ENCODE measurements around the gene PDZD8. TPM values are rescaled to one million over a fixed set of nuclear protein-coding genes. Genes with fewer than 3 reads are reported as not detected.

The PDZD8 gene
- polyA plus RNA-seq, result 34.7 TPM
- long read RNA-seq, donor 1, full-length matches to known transcripts, result 7 of 14 reads
- long read RNA-seq, donor 1, partial matches to known transcripts, result 7 of 14 reads
- long read RNA-seq, donor 1, other reads (novel, unspliced or antisense), result 0 of 14 reads
- long read RNA-seq, donor 2, full-length matches to known transcripts, result 10 of 23 reads
- long read RNA-seq, donor 2, partial matches to known transcripts, result 13 of 23 reads
- long read RNA-seq, donor 2, other reads (novel, unspliced or antisense), result 0 of 23 reads
- long read RNA-seq, donor 3, result 0 reads
- long read RNA-seq, donor 4, result 0 reads
- long read RNA-seq, donor 5, full-length matches to known transcripts, result 5 of 10 reads
- long read RNA-seq, donor 5, partial matches to known transcripts, result 5 of 10 reads
- long read RNA-seq, donor 5, other reads (novel, unspliced or antisense), result 0 of 10 reads
- long read RNA-seq, donor 6, full-length matches to known transcripts, result 13 of 29 reads
- long read RNA-seq, donor 6, partial matches to known transcripts, result 16 of 29 reads
- long read RNA-seq, donor 6, other reads (novel, unspliced or antisense), result 0 of 29 reads
- long read RNA-seq, donor 7, full-length matches to known transcripts, result 8 of 8 reads
- long read RNA-seq, donor 7, partial matches to known transcripts, result 0 of 8 reads
- long read RNA-seq, donor 7, other reads (novel, unspliced or antisense), result 0 of 8 reads
- long read RNA-seq, donor 8, full-length matches to known transcripts, result 11 of 29 reads
- long read RNA-seq, donor 8, partial matches to known transcripts, result 18 of 29 reads
- long read RNA-seq, donor 8, other reads (novel, unspliced or antisense), result 0 of 29 reads
- long read RNA-seq, donor 9, full-length matches to known transcripts, result 3 of 3 reads
- long read RNA-seq, donor 9, partial matches to known transcripts, result 0 of 3 reads
- long read RNA-seq, donor 9, other reads (novel, unspliced or antisense), result 0 of 3 reads
- long read RNA-seq, donor 10, full-length matches to known transcripts, result 7 of 7 reads
- long read RNA-seq, donor 10, partial matches to known transcripts, result 0 of 7 reads
- long read RNA-seq, donor 10, other reads (novel, unspliced or antisense), result 0 of 7 reads
- long read RNA-seq, donor 11, full-length matches to known transcripts, result 7 of 7 reads
- long read RNA-seq, donor 11, partial matches to known transcripts, result 0 of 7 reads
- long read RNA-seq, donor 11, other reads (novel, unspliced or antisense), result 0 of 7 reads

DNA sequence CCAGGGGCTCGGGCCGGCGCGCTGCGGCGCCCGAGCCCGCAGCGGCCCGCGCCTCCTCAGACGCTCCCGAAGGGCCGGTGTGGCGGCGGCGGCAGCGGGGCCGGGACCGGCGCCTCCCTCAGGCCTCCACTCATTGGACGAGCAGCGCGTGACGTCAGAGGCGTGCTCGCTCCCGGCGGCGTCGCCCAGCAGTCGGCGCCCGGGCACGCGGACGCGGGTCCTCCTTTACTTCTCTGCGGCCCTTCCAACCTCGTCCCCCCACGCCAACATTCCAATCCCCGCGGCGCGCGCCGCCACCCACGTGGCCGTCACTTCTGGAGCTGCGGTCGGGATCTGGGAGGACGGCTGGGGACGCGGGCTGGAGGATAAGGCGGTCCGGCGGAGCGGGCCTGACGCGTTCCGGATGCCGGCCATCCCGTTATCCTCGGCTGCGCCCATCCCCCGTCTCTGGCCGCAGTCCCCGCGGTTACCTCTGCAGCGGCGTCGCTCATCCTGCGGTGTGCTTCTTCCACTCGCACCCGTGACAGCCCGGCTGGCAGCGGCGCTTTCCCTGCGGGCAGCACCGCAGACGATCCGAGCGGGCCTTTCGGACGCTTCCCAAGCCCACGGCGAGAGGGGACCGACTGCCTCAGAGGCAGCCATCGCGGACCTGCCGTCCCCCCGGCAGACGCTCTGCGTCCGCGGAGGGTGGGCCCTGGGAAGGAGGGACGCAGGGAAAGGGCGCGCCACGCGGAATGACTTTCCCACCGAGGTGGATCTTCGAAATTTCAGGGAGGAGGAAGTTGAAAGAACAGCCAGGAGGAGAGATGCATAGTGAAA, at the start of gene PDZD8:
Gene PDZD8, minus strand, starts transcription at position 81 of the 819 bp plus-strand sequence. CDS start 213 bp downstream, outside the sequence.
- Histone ChIP-seq H3K27ac (ENCODE audit: low read length) (peak within 1 kb of the TSS; percentile 90), H3K27me3 (ENCODE audit: control insufficient read depth, insufficient read depth, low read length) (peaks cover 3% of the 10 kb centered on the region), H3K36me3 (ENCODE audit: control insufficient read depth, insufficient read depth, low read length) (no peaks in the 10 kb centered on the region), H3K4me1 (ENCODE audit: control insufficient read depth, insufficient read depth, low read length) (peaks cover 6% of the 10 kb centered on the region), H3K4me3 (ENCODE audit: low read length) (peak within 1 kb of the TSS; percentile 91), H3K9me3 (ENCODE audit: control insufficient read depth, low read depth, low read length) (no peaks in the 10 kb centered on the region)
- DNase-seq, result peak; percentile 96 to 97
- WGBS (ENCODE audit: insufficient coverage, low lambda C conversion rate), result no CpG with 5 or more reads among the region's 103 CpGs

GRCh38 chr10:117424171-117424570, 48.9 kb upstream of the PDZD8 start:
- H3K27ac ChIP-seq (ENCODE audit: low read length), result no peak overlapping the region
- H3K36me3 ChIP-seq (ENCODE audit: control insufficient read depth, insufficient read depth, low read length), result no peaks in the 10 kb centered on the region
- no peak overlapping the region for H3K4me3 ChIP-seq (ENCODE audit: low read length)
- H3K4me1 ChIP-seq (ENCODE audit: control insufficient read depth, insufficient read depth, low read length), result no peaks in the 10 kb centered on the region
- no CpG with 5 or more reads among the region's 6 CpGs for WGBS (ENCODE audit: insufficient coverage, low lambda C conversion rate)
- H3K9me3 ChIP-seq (ENCODE audit: control insufficient read depth, low read depth, low read length), result peaks cover 4% of the 10 kb centered on the region
- H3K27me3 ChIP-seq (ENCODE audit: control insufficient read depth, insufficient read depth, low read length), result no peaks in the 10 kb centered on the region
- DNase-seq, result no peak

- Histone ChIP-seq H3K4me1 (ENCODE audit: control insufficient read depth, insufficient read depth, low read length) (no peaks in the 10 kb centered on the region), H3K27ac (ENCODE audit: low read length) (no peak overlapping the region), H3K4me3 (ENCODE audit: low read length) (no peak overlapping the region), H3K27me3 (ENCODE audit: control insufficient read depth, insufficient read depth, low read length) (no peaks in the 10 kb centered on the region), H3K36me3 (ENCODE audit: control insufficient read depth, insufficient read depth, low read length) (no peaks in the 10 kb centered on the region), H3K9me3 (ENCODE audit: control insufficient read depth, low read depth, low read length) (peaks cover 4% of the 10 kb centered on the region)
- WGBS (ENCODE audit: insufficient coverage, low lambda C conversion rate), result 75% methylated on average over 1 of the region's 5 CpGs
- DNase-seq, result no peak
These were observed 46.7 kb upstream of the PDZD8 start for GRCh38 chr10:117421985-117422384.

DNA sequence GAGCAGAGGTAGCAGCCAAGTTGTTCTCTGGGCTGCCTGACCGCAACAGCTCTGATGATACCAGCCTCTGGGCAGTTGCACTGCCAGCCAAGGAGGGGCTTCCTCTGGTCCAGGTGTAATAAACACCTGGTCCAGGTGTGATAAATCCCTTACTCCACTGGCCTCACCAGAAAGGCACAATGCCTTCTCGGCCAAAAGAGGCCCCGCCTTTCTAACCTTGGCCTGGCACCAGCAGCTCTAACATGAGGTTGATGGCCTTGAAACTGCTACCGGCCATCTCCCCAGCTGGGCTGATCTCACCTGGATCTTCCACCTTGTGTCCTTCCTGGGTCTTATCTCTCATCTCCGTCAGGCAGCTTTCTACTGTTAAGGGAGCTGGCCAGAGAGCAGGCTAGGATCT, 45.5 kb upstream of the PDZD8 start:
- Histone ChIP-seq H3K27ac (ENCODE audit: low read length) (no peak overlapping the region), H3K4me1 (ENCODE audit: control insufficient read depth, insufficient read depth, low read length) (no peaks in the 10 kb centered on the region), H3K4me3 (ENCODE audit: low read length) (no peak overlapping the region), H3K9me3 (ENCODE audit: control insufficient read depth, low read depth, low read length) (peaks cover 4% of the 10 kb centered on the region), H3K27me3 (ENCODE audit: control insufficient read depth, insufficient read depth, low read length) (no peaks in the 10 kb centered on the region), H3K36me3 (ENCODE audit: control insufficient read depth, insufficient read depth, low read length) (no peaks in the 10 kb centered on the region)
- no peak for DNase-seq
- no CpG with 5 or more reads among the region's 5 CpGs for WGBS (ENCODE audit: insufficient coverage, low lambda C conversion rate)

GRCh38 chr10:117419921-117420320, 44.7 kb upstream of the PDZD8 start:
- WGBS (ENCODE audit: insufficient coverage, low lambda C conversion rate), result no CpG with 5 or more reads among the region's 5 CpGs
- Histone ChIP-seq H3K27me3 (ENCODE audit: control insufficient read depth, insufficient read depth, low read length) (no peaks in the 10 kb centered on the region), H3K9me3 (ENCODE audit: control insufficient read depth, low read depth, low read length) (peaks cover 4% of the 10 kb centered on the region), H3K4me1 (ENCODE audit: control insufficient read depth, insufficient read depth, low read length) (no peaks in the 10 kb centered on the region), H3K4me3 (ENCODE audit: low read length) (no peak overlapping the region), H3K36me3 (ENCODE audit: control insufficient read depth, insufficient read depth, low read length) (no peaks in the 10 kb centered on the region), H3K27ac (ENCODE audit: low read length) (no peak overlapping the region)
- DNase-seq, result no peak

- no CpG with 5 or more reads among the region's 2 CpGs for WGBS (ENCODE audit: insufficient coverage, low lambda C conversion rate)
- Histone ChIP-seq H3K27me3 (ENCODE audit: control insufficient read depth, insufficient read depth, low read length) (no peaks in the 10 kb centered on the region), H3K27ac (ENCODE audit: low read length) (no peak overlapping the region), H3K4me1 (ENCODE audit: control insufficient read depth, insufficient read depth, low read length) (no peaks in the 10 kb centered on the region), H3K9me3 (ENCODE audit: control insufficient read depth, low read depth, low read length) (peaks cover 4% of the 10 kb centered on the region), H3K36me3 (ENCODE audit: control insufficient read depth, insufficient read depth, low read length) (no peaks in the 10 kb centered on the region), H3K4me3 (ENCODE audit: low read length) (no peak overlapping the region)
- no peak for DNase-seq
These were observed 43.9 kb upstream of the PDZD8 start for GRCh38 chr10:117419159-117419558.

- Histone ChIP-seq H3K9me3 (ENCODE audit: control insufficient read depth, low read depth, low read length) (peaks cover 4% of the 10 kb centered on the region), H3K4me1 (ENCODE audit: control insufficient read depth, insufficient read depth, low read length) (no peaks in the 10 kb centered on the region), H3K36me3 (ENCODE audit: control insufficient read depth, insufficient read depth, low read length) (no peaks in the 10 kb centered on the region), H3K27me3 (ENCODE audit: control insufficient read depth, insufficient read depth, low read length) (no peaks in the 10 kb centered on the region), H3K27ac (ENCODE audit: low read length) (no peak overlapping the region), H3K4me3 (ENCODE audit: low read length) (no peak overlapping the region)
- WGBS (ENCODE audit: insufficient coverage, low lambda C conversion rate), result 100% methylated on average over 2 of the region's 4 CpGs
- no peak for DNase-seq
These were observed 42.9 kb upstream of the PDZD8 start for GRCh38 chr10:117418121-117418520.

DNA sequence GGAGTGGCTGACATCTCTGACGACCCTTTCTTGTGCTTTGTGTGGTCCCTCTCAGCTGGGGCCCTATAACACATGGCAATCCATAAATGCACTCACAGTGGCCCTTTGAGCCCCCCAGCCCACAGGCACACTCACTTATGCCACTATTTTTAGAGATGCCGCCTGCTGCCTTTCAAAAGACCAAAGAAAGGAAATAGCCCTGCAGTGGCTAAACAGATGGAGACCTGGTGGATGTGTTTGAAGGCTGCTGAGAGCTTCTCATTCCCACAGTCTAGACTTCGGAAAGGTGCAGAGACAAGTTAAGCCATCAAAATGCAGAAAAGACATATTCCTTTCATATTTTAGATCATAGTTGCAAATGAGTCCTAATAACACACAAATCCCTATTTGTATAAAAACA, 42.0 kb upstream of the PDZD8 start:
- DNase-seq, result no peak
- Histone ChIP-seq H3K9me3 (ENCODE audit: control insufficient read depth, low read depth, low read length) (peaks cover 4% of the 10 kb centered on the region), H3K27me3 (ENCODE audit: control insufficient read depth, insufficient read depth, low read length) (no peaks in the 10 kb centered on the region), H3K36me3 (ENCODE audit: control insufficient read depth, insufficient read depth, low read length) (no peaks in the 10 kb centered on the region), H3K27ac (ENCODE audit: low read length) (no peak overlapping the region), H3K4me3 (ENCODE audit: low read length) (no peak overlapping the region), H3K4me1 (ENCODE audit: control insufficient read depth, insufficient read depth, low read length) (no peaks in the 10 kb centered on the region)
- WGBS (ENCODE audit: insufficient coverage, low lambda C conversion rate), result no CpG with 5 or more reads among the region's 3 CpGs

DNA sequence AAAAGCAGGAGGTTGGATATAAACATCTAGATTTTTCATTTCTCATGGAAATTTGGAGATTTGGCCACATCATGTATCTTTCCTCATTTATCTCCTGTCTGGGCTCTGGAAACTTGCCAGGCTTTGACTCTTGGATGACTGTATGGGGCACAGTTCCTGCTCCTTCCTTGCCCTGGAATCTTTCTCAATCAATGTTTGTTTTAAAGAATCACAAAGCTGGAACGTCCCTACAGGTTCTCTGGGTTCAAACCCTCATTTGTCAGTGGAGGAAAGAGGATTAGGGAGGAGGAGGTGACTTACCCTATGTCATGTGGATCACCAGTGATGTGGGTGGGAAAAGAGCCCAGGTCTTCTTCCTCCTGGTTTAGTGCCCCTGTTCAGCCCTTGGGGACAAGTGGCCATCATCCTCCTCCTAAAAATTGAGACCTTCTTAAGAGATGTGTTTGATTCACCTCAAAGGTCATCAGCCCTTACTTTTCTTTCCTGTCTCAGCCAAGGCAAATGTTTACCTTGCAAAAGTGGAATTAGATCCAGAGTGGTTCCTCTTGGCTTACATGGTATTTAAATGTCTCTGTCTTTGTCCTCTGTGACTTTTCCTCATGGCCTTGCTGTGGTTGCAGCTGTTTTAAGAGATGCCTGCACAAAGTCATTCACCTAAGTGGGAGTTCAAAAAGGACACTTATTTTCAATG, 38.8 kb upstream of the PDZD8 start:
- Histone ChIP-seq H3K27me3 (ENCODE audit: control insufficient read depth, insufficient read depth, low read length) (no peaks in the 10 kb centered on the region), H3K36me3 (ENCODE audit: control insufficient read depth, insufficient read depth, low read length) (no peaks in the 10 kb centered on the region), H3K4me3 (ENCODE audit: low read length) (no peak overlapping the region), H3K4me1 (ENCODE audit: control insufficient read depth, insufficient read depth, low read length) (no peaks in the 10 kb centered on the region), H3K9me3 (ENCODE audit: control insufficient read depth, low read depth, low read length) (no peaks in the 10 kb centered on the region), H3K27ac (ENCODE audit: low read length) (no peak overlapping the region)
- DNase-seq, result no peak
- no CpG with 5 or more reads among the region's 1 CpG for WGBS (ENCODE audit: insufficient coverage, low lambda C conversion rate)
